H9 (cell line): ENCODE measurements around the gene SNAP47. TPM values are rescaled to one million over a fixed set of nuclear protein-coding genes. Genes with fewer than 3 reads are reported as not detected.

Experiments
- DNase-seq: peaks from one replicate; pipeline ENCODE4 v3.0.0-alpha.2; 2017
- H2AFZ ChIP-seq: one replicate; pipeline ENCODE4 v1.6.1; 2013; ENCODE audit warnings: mild to moderate bottlenecking, low read length, control low read depth, moderate library complexity
- H2AK5ac ChIP-seq: 2 replicates; pipeline ENCODE4 v1.6.1; 2013; ENCODE audit warnings: low read length, control low read depth, mixed read lengths; ENCODE audit not compliant: insufficient read length
- H2BK120ac ChIP-seq: one replicate; pipeline ENCODE4 v1.6.1; 2013; ENCODE audit warnings: low read depth, mild to moderate bottlenecking, low read length, control low read depth, inconsistent platforms; ENCODE audit not compliant: poor library complexity, severe bottlenecking
- H2BK12ac ChIP-seq: 2 replicates; pipeline ENCODE4 v1.6.1; 2013; ENCODE audit warnings: low read length, control low read depth, mixed read lengths, low read depth; ENCODE audit not compliant: insufficient read length
- H2BK15ac ChIP-seq: 2 replicates; pipeline ENCODE4 v1.6.1; 2013; ENCODE audit warnings: low read depth, low read length, control low read depth
- H2BK20ac ChIP-seq: one replicate; pipeline ENCODE4 v1.6.1; 2013; ENCODE audit warnings: low read depth, mild to moderate bottlenecking, low read length, control low read depth, inconsistent platforms; ENCODE audit not compliant: poor library complexity, severe bottlenecking
- H2BK5ac ChIP-seq: 2 replicates; pipeline ENCODE4 v1.6.1; 2013; ENCODE audit warnings: low read length, control low read depth, mixed read lengths; ENCODE audit not compliant: insufficient read length
- H3K14ac ChIP-seq: 2 replicates; pipeline ENCODE4 v1.6.1; 2013; ENCODE audit warnings: low read length, control low read depth; ENCODE audit not compliant: insufficient read depth
- H3K18ac ChIP-seq: 2 replicates; pipeline ENCODE4 v1.6.1; 2013; ENCODE audit warnings: low read depth, mild to moderate bottlenecking, mixed read lengths, low read length, control low read depth; ENCODE audit not compliant: insufficient read length
- H3K23ac ChIP-seq: 2 replicates; pipeline ENCODE4 v1.6.1; 2013; ENCODE audit warnings: low read length, control low read depth, mixed read lengths, low read depth; ENCODE audit not compliant: insufficient read length
- H3K23me2 ChIP-seq: 2 replicates; pipeline ENCODE4 v1.6.1; 2013; ENCODE audit warnings: low read depth, mild to moderate bottlenecking, mixed read lengths, low read length, control low read depth; ENCODE audit not compliant: insufficient read length, poor library complexity, severe bottlenecking
- H3K27ac ChIP-seq: 2 replicates; pipeline ENCODE4 v1.5.1; 2013; ENCODE audit warnings: low read length, control low read depth, mixed read lengths, low read depth; ENCODE audit not compliant: insufficient read length
- H3K27me3 ChIP-seq: 2 replicates; pipeline ENCODE4 v1.6.1; 2013; ENCODE audit warnings: low read length, control low read depth, inconsistent platforms; ENCODE audit not compliant: insufficient read depth
- H3K4ac ChIP-seq: 2 replicates; pipeline ENCODE4 v1.6.1; 2013; ENCODE audit warnings: low read depth, mild to moderate bottlenecking, control low read depth, inconsistent platforms, low read length, moderate library complexity
- H3K4me1 ChIP-seq: 2 replicates; pipeline ENCODE4 v1.6.1; 2013; ENCODE audit warnings: low read length, control low read depth, inconsistent platforms; ENCODE audit not compliant: insufficient read depth
- H3K4me2 ChIP-seq: 2 replicates; pipeline ENCODE4 v1.6.1; 2013; ENCODE audit warnings: low read length, control low read depth, mixed read lengths; ENCODE audit not compliant: insufficient read length, insufficient read depth
- H3K56ac ChIP-seq: 2 replicates; pipeline ENCODE4 v1.6.1; 2013; ENCODE audit warnings: low read depth, mild to moderate bottlenecking, mixed read lengths, low read length, control low read depth; ENCODE audit not compliant: insufficient read length
- H3K79me1 ChIP-seq: 2 replicates; pipeline ENCODE4 v1.6.1; 2013; ENCODE audit warnings: low read depth, mild to moderate bottlenecking, moderate library complexity, low read length, control low read depth, inconsistent platforms; ENCODE audit not compliant: insufficient read depth, poor library complexity, severe bottlenecking
- H3K79me2 ChIP-seq: 2 replicates; pipeline ENCODE4 v1.6.1; 2013; ENCODE audit warnings: low read length, control low read depth, inconsistent platforms; ENCODE audit not compliant: insufficient read depth
- H3K9ac ChIP-seq: 2 replicates; pipeline ENCODE4 v1.6.1; 2013; ENCODE audit warnings: low read length, control low read depth, mixed read lengths; ENCODE audit not compliant: insufficient read length; ENCODE audit errors: extremely low read depth
- H3K9me3 ChIP-seq: one replicate; pipeline ENCODE4 v1.6.1; 2013; ENCODE audit warnings: low read depth, low read length, inconsistent platforms; ENCODE audit not compliant: control insufficient read depth
- H3T11ph ChIP-seq: one replicate; pipeline ENCODE4 v1.6.1; 2013; ENCODE audit warnings: mild to moderate bottlenecking, low read length, control low read depth, inconsistent platforms
- H4K20me1 ChIP-seq: one replicate; pipeline ENCODE4 v1.6.1; 2013; ENCODE audit not compliant: control insufficient read depth, insufficient read length, insufficient read depth
- H4K5ac ChIP-seq: 2 replicates; pipeline ENCODE4 v1.6.1; 2013; ENCODE audit warnings: low read depth, mild to moderate bottlenecking, mixed read lengths, low read length, control low read depth; ENCODE audit not compliant: insufficient read length
- H4K8ac ChIP-seq: replicated peaks from 2 replicates; pipeline ENCODE4 v1.6.1; 2013; ENCODE audit warnings: low read length, control low read depth, mixed read lengths, low read depth; ENCODE audit not compliant: insufficient read length
- H4K91ac ChIP-seq: 2 replicates; pipeline ENCODE4 v1.6.1; 2013; ENCODE audit warnings: low read depth, mild to moderate bottlenecking, moderate library complexity, mixed read lengths, low read length, control low read depth; ENCODE audit not compliant: insufficient read length
- H3K27ac Mint-ChIP-seq, 3 experiments: 2 replicates in 2 of 3; 3 replicates in 1 of 3; pipeline ENCODE4 v1.8.0; 2020 to 2021; ENCODE audit warnings: mixed read lengths in 3 of 3, mild to moderate bottlenecking in 1 of 3, moderate library complexity in 1 of 3
- H3K27me3 Mint-ChIP-seq: 2 replicates; pipeline ENCODE4 v1.8.0; 2021; ENCODE audit warnings: low read depth, mild to moderate bottlenecking, moderate library complexity, mixed read lengths
- H3K36me3 Mint-ChIP-seq, 3 experiments: 2 replicates in 2 of 3; 3 replicates in 1 of 3; pipeline ENCODE4 v1.8.0; 2020 to 2021; ENCODE audit warnings: low read depth in 3 of 3, mixed read lengths in 3 of 3; ENCODE audit not compliant: insufficient read depth in 1 of 3
- H3K4me1 Mint-ChIP-seq, 2 experiments: 2 replicates each; pipeline ENCODE4 v1.8.0; 2020; ENCODE audit warnings: mixed read lengths in 2 of 2
- H3K4me3 Mint-ChIP-seq, 2 experiments: 2 replicates in 1 of 2; 3 replicates in 1 of 2; pipeline ENCODE4 v1.8.0; 2020 to 2021; ENCODE audit warnings: mild to moderate bottlenecking in 2 of 2, mixed read lengths in 2 of 2, moderate library complexity in 1 of 2
- H3K9me3 Mint-ChIP-seq, 2 experiments: 2 replicates in 1 of 2; 3 replicates in 1 of 2; pipeline ENCODE4 v1.8.0; 2020; ENCODE audit warnings: mild to moderate bottlenecking in 2 of 2, mixed read lengths in 2 of 2, moderate library complexity in 1 of 2
- CTCF ChIP-seq: fragments of 200-600 bp; sonication (generic); conservative IDR thresholded peaks from 3 replicates; pipeline ENCODE4 v1.8.0; 2021; ENCODE audit warnings: antibody characterized with exemption, mild to moderate bottlenecking
- WGBS: extraction: QIAGEN DNeasy Blood & Tissue Kit; methylation state at CpG from one replicate; pipeline ENCODE4 v1.1.7; 2013; ENCODE audit warnings: missing lambda C conversion rate, low lambda C conversion rate, mixed read lengths; ENCODE audit not compliant: insufficient read length; ENCODE audit errors: extremely low coverage; 5-methylcytosine and 5-hydroxymethylcytosine counted together
- total RNA-seq: library from RNA; stranded (reverse); gene quantifications from 2 replicates; pipeline ENCODE4 v1.2.1, GENCODE V29; 2021

Gene SNAP47
- total RNA-seq, 1 experiment from 2014 or later: 44.1 TPM

- Histone ChIP-seq H3T11ph (no peak overlapping the region), H2BK120ac (no peak overlapping the region), H3K23ac (no peak overlapping the region), H2BK20ac (no peak overlapping the region), H3K27ac (no peak overlapping the region), H3K79me2 (peaks cover 4% of the 10 kb centered on the region; the same call in 1 of the 2 replicates), H3K56ac (no peak overlapping the region), H2BK15ac (no peak overlapping the region), H3K4me2 (no peak overlapping the region), H2BK5ac (no peak overlapping the region), H3K23me2 (peaks cover 23% of the 10 kb centered on the region), H3K18ac (no peak overlapping the region), H3K9ac (no peak overlapping the region), H4K8ac (no peak overlapping the region), H4K91ac (no peak overlapping the region), H2BK12ac (no peak overlapping the region), H3K14ac (no peak overlapping the region), H3K27me3 (no peaks in the 10 kb centered on the region), H2AK5ac (no peak overlapping the region), H3K4ac (no peak overlapping the region), H3K79me1 (no peaks in the 10 kb centered on the region), H4K20me1 (peaks cover 8% of the 10 kb centered on the region), H2AFZ (no peak overlapping the region), H3K9me3 (no peaks in the 10 kb centered on the region), H4K5ac (no peak overlapping the region), H3K4me1 (peaks cover 5% of the 10 kb centered on the region; the same call in 1 of the 2 replicates)
- peaks cover 4% of the 10 kb centered on the region for H3K27me3 Mint-ChIP-seq
- no CpG with 5 or more reads among the region's 19 CpGs for WGBS
- H3K27ac Mint-ChIP-seq: no peak overlapping the region
- H3K9me3 Mint-ChIP-seq: no peaks in the 10 kb centered on the region
- peak; percentile 19 for DNase-seq
- peaks cover 2 to 20% (median 17%) of the 10 kb centered on the region in 3 experiments; a peak in 6 of 7 replicates for H3K36me3 Mint-ChIP-seq
- H3K4me3 Mint-ChIP-seq: no peak overlapping the region; a peak in 1 of 5 replicates
- no peak for TF ChIP-seq CTCF
- peaks cover 24 to 37% of the 10 kb centered on the region in 2 experiments for H3K4me1 Mint-ChIP-seq
Measured at GRCh38 chr1:227731696-227732585, 3.3 kb upstream of the SNAP47 start.
